SHP77 (cell line): ENCODE results near the gene DOHH.
A peak's percentile ranks its signal among the peaks of the same experiment; 100 is the strongest.

ENCODE experiments used
- DNase-seq, 2 experiments: peaks; one replicate each; lab custom pipeline; 2025; lab: John Stamatoyannopoulos, UW

DOHH gene

GRCh38 chr19:3503036-3503572 lies 2.6 kb upstream of the DOHH start:
- no peak for DNase-seq

GRCh38 chr19:3501780-3502179 lies 1.3 kb upstream of the DOHH start:
- no peak for DNase-seq

GRCh38 chr19:3499738-3500428 lies 591 bp downstream of the DOHH start:
- DNase-seq: no peak

- DNase-seq: no peak
Observed at GRCh38 chr19:3497757-3498520, 2.5 kb downstream of the DOHH start.

GRCh38 chr19:3496392-3497273 lies 3.8 kb downstream of the DOHH start:
- DNase-seq: no peak

- DNase-seq: peak in 1 of 2 experiments; percentile 43
Observed at GRCh38 chr19:3494559-3494958, 5.9 kb downstream of the DOHH start.

- no peak for DNase-seq
Observed at GRCh38 chr19:3494051-3494450, 6.4 kb downstream of the DOHH start.

- no peak for DNase-seq
Observed at GRCh38 chr19:3493651-3494050, 6.8 kb downstream of the DOHH start.

GRCh38 chr19:3492919-3493318 lies 7.6 kb downstream of the DOHH start:
- DNase-seq: no peak

- DNase-seq: no peak
Observed at GRCh38 chr19:3492131-3492839, 8.2 kb downstream of the DOHH start.

GRCh38 chr19:3491396-3492119 lies 8.9 kb downstream of the DOHH start:
- DNase-seq: no peak

- no peak for DNase-seq
Observed at GRCh38 chr19:3483226-3483628, 17.2 kb downstream of the DOHH start, which contains the start of gene SMIM44. SMIM44 (minus strand) TSS chr19:3483441; CDS start chr19:3483403, 38 bp downstream.

- DNase-seq: no peak
Observed at GRCh38 chr19:3482507-3483225, 17.8 kb downstream of the DOHH start.

GRCh38 chr19:3481241-3482090 lies 19.0 kb downstream of the DOHH start:
- DNase-seq: peak in 1 of 2 experiments; percentile 17

GRCh38 chr19:3480383-3481091 lies 19.9 kb downstream of the DOHH start, which contains the start of gene SMIM24:
SMIM24 (minus strand) TSS chr19:3480525; CDS start chr19:3480463, 62 bp downstream.
- DNase-seq: no peak

GRCh38 chr19:3479834-3480215 lies 20.6 kb downstream of the DOHH start:
- DNase-seq: peak in 1 of 2 experiments; percentile 9

GRCh38 chr19:3479177-3479833 lies 21.2 kb downstream of the DOHH start:
- no peak for DNase-seq
